Measurements from ENCODE around the gene PPT2.

The PPT2 gene

DNA sequence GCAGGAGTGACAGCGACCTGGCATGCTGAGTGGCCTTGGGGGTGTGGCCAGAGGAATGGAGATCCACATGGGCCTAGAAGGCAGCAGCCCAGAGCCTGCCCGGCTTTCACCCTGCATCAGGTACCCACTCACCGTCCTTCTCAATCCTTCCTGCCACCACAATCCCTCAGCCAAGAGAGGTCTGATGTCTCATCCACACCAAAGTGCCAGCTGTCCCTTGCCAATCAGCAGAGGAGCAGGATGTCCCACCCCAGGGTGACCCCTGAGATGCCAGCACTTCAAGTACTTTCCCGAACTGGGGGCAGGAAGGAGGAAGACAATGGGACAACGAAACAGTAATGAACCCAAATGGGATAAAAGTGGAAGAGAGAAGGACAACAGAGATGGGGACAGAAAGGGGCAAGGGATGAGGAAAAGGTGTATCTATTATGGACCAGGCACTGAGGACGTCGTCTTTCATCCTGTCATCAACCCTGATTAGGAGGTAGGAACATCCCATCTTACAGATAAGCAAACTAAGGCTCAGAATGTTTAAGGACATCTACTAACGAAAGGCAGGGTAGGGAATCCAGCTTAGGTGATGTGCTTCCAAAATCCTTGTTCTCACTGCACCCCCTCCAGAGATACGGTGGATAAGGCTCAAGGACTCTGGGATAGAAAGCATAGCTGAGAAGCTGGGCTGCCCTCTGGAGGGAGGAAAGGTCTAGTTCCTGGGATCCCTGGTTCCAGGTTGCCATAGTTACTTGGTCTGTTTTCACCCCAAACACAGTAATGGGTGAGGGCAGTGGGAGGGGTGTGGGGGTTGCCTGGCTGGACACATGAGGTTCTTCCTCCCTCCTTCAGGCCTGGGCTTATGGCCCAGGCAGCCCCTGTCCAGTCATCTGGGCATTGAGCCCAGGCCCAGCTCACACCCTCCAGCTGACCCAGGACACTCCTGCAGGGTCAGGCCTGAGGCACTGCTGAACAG lies 40.3 kb upstream of the PPT2 start:
- DNase-seq = peak; percentile 92 to 96
- H3K27ac ChIP-seq = peak overlapping the region; percentile 75 to 81
- TF ChIP-seq, protein P1, sequence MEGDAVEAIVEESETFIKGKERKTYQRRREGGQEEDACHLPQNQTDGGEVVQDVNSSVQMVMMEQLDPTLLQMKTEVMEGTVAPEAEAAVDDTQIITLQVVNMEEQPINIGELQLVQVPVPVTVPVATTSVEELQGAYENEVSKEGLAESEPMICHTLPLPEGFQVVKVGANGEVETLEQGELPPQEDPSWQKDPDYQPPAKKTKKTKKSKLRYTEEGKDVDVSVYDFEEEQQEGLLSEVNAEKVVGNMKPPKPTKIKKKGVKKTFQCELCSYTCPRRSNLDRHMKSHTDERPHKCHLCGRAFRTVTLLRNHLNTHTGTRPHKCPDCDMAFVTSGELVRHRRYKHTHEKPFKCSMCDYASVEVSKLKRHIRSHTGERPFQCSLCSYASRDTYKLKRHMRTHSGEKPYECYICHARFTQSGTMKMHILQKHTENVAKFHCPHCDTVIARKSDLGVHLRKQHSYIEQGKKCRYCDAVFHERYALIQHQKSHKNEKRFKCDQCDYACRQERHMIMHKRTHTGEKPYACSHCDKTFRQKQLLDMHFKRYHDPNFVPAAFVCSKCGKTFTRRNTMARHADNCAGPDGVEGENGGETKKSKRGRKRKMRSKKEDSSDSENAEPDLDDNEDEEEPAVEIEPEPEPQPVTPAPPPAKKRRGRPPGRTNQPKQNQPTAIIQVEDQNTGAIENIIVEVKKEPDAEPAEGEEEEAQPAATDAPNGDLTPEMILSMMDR (IDR thresholded peaks at IDR 0.05) = peak; percentile 57 to 66
- H3K36me3 ChIP-seq = peaks cover 19 to 42% (median 32%) of the 10 kb centered on the region in 3 donors
- intact Hi-C loops (cut with DNase I; ENCODE audit: low total_unique reads) = loop anchor here (1.0 kb wide), 1 partner anchor 26 kb away; no protein-coding TSS in a partner anchor
- H3K9me3 ChIP-seq = no peaks in the 10 kb centered on the region
- peaks cover 0 to 60% (median 39%) of the 10 kb centered on the region in 4 donors for H3K4me1 ChIP-seq
- no peaks in the 10 kb centered on the region for H3K27me3 ChIP-seq
- H3K4me3 ChIP-seq = no peak overlapping the region

GRCh38 chr6:32114796-32115195 lies 39.1 kb upstream of the PPT2 start:
- H3K4me3 ChIP-seq = no peak overlapping the region
- peaks cover 0 to 55% (median 31%) of the 10 kb centered on the region in 4 donors for H3K4me1 ChIP-seq
- H3K9me3 ChIP-seq = no peaks in the 10 kb centered on the region
- TF ChIP-seq, protein P1 (IDR thresholded peaks at IDR 0.05) = no peak
- H3K27me3 ChIP-seq = no peaks in the 10 kb centered on the region
- intact Hi-C loops (cut with DNase I; ENCODE audit: low total_unique reads) = loop anchor here (1.0 kb wide), 1 partner anchor 27 kb away; no protein-coding TSS in a partner anchor
- peaks cover 20 to 51% (median 32%) of the 10 kb centered on the region in 3 donors for H3K36me3 ChIP-seq
- DNase-seq = no peak
- peak overlapping the region; percentile 75 to 81 for H3K27ac ChIP-seq

DNA sequence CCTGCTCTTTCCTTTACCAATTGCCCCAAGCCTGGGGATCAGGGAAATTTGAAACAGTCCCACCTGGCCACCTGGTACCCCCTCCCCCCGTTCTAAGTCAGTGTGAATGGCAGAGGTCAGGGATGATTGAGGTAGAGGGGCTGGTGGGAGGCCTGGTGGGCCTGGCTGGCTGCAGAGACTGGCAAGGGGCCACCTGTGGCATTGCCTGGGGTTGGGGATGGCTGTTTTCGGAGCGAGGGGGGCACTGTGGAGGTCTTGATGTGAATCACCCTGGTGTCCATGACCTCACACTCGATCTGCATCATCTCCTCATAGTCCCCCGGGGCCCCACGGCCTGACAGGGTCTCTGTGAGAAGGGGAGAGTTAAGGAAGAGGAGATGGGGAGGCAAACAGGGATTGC lies 38.3 kb upstream of the PPT2 start:
- TF ChIP-seq, protein P1 (IDR thresholded peaks at IDR 0.05) = no peak
- Histone ChIP-seq H3K27ac (peak overlapping the region; percentile 75 to 81), H3K4me1 (peaks cover 0 to 47% (median 24%) of the 10 kb centered on the region in 4 donors), H3K4me3 (no peak overlapping the region), H3K27me3 (no peaks in the 10 kb centered on the region), H3K36me3 (peaks cover 28 to 59% (median 36%) of the 10 kb centered on the region in 3 donors), H3K9me3 (no peaks in the 10 kb centered on the region)
- DNase-seq = no peak
- intact Hi-C loops (cut with DNase I; ENCODE audit: low total_unique reads) = no loop called here

DNA sequence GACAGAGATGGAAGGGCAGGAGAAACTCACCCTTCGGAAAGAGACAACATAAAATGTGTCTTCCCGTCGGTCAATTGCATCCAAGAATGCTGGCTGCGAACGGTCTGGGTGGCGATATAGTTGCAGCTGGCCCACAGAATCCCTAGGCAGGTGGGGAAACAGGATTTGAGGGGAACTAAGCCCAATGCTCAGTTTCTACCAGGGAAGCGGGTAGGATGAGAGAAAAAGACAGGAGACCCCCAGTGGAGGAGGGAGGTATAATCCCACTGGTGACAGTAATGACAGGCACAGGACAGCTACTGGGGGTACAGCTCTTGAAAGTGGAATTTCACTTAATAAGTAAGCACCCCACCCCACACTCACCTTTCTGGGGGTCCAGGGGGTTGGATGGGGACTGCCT lies 37.3 kb upstream of the PPT2 start:
- DNase-seq = no peak
- H3K4me3 ChIP-seq = no peak overlapping the region
- H3K27me3 ChIP-seq = no peaks in the 10 kb centered on the region
- peaks cover 0 to 36% (median 20%) of the 10 kb centered on the region in 4 donors for H3K4me1 ChIP-seq
- no peaks in the 10 kb centered on the region for H3K9me3 ChIP-seq
- TF ChIP-seq, protein P1 (IDR thresholded peaks at IDR 0.05) = peak; percentile 30 to 38
- intact Hi-C loops (cut with DNase I; ENCODE audit: low total_unique reads) = no loop called here
- H3K36me3 ChIP-seq = peaks cover 39 to 69% (median 46%) of the 10 kb centered on the region in 3 donors
- no peak overlapping the region for H3K27ac ChIP-seq

DNA sequence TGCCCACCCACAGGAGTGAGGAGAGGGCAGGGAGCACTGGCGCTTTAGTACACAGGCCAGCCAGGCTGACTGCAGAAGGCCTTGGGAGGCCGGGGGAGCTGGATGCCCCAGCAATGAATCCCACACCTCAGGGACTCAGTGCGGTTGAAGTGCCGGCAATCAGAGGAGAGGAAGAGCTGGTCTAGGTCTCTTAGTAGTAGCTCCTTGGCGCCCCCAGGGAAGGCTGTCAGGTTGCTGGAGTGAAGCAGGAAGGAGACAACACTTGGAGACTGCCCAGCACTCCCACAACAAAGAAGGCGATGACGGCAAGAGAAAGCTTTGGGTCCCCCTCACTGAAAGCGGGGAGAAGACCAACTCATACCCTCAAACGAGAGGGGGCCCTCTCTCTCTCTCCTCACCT lies 36.5 kb upstream of the PPT2 start:
- Histone ChIP-seq H3K9me3 (no peaks in the 10 kb centered on the region), H3K27ac (no peak overlapping the region), H3K4me1 (peaks cover 0 to 29% (median 20%) of the 10 kb centered on the region in 4 donors), H3K27me3 (no peaks in the 10 kb centered on the region), H3K4me3 (no peak overlapping the region), H3K36me3 (peaks cover 44 to 77% (median 54%) of the 10 kb centered on the region in 3 donors)
- intact Hi-C loops (cut with DNase I; ENCODE audit: low total_unique reads) = no loop called here
- no peak for DNase-seq
- TF ChIP-seq, protein P1 (IDR thresholded peaks at IDR 0.05) = no peak
